ENCODE measurements around the gene MUCL3.
"Not testable (repeated sequence)": the region's sequence is repeated elsewhere in the genome, so short reads cannot be mapped to it uniquely, and the experiment has no call there.

Gene MUCL3

DNA sequence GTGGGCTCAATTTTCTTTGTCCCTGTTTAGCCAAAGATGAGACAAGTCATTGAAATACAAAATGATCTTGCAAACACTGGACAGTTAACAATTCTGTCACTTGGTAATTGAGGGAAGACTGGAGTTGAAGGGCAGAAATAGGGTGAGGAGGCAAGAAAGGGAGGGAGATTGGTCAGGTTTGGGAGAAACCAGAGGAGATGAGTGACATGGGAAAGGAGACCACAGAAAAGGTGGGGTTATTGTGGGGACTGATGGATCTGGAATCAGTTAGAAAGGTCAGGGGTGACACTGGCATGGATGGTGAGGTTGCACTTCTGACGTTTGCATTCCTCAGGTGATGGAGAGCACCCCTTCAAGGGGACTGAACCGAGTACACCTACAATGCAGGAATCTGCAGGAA is 32.1 kb upstream of the MUCL3 start:
- no peak for DNase-seq (ENCODE audit: low read depth in 1 of 2, low spot score in 1 of 2)

DNA sequence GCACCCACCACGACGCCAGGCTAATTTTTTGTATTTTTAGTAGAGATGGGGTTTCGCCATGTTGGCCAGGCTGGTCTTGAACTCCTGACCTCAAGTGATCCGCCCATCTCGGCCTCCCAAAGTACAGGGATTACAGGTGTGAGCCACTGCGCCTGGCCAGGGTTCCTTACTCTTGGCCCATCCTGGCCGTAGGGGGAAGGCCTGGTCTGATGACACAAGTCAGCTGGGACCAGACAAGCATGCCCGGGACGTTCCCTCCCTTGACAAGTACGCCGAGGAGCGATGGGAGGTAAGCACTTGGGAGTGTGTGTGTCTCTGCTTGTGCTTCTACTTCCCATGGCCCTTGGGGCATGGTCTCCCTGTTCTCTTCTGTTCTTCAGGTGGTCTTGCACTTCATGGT is 30.3 kb upstream of the MUCL3 start:
- not testable (repeated sequence) for DNase-seq (ENCODE audit: low read depth in 1 of 2, low spot score in 1 of 2)

DNA sequence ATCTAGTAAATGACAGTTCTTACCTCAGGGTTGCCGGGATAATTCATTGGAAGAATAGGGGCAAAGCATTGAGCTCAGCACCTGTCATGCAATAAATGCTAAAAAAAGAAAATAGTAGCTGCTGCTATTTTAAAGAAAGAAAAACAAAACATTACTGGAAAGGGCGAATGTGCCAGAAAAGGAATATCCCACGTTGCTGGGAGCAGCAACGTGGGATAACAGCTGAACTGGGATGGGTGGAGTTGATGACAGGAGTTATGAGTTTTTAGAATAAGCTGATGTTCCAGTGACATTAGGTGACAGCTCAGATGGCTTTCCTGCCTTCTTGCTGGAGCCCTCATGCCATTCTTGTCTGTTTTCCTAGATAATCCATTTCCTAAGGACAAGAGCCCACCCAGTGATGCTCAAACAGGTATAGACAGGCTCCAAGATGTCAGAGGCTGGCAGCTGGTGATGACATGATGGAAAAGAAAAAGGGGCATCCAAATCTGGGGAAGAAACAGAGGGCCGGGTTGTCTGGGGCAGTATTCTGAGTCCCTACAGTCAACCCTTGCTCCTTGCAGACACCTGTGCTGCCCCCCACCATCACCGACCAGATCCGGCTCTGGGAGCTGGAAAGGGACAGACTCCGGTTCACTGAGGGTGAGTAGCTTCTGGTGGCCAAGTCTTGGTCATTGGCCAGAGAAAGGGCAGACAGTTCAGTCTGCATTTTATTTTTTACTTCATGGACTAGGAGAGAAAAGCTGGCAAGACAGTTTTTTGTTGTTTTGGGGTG is 27.8 kb upstream of the MUCL3 start:
- DNase-seq (ENCODE audit: low read depth in 1 of 2, low spot score in 1 of 2) = no peak

DNA sequence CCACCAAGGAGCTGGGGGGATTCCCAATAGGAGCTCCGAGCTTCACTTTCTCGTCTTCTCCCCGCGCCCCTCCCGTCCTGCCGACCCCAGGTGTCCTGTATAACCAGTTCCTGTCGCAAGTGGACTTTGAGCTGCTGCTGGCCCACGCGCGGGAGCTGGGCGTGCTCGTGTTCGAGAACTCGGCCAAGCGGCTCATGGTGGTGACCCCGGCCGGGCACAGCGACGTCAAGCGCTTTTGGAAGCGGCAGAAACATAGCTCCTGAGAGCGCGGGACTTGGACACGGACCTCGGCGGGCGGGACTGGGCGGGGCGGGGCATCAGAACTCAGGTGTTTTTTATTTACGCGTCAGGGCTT is 27.1 kb upstream of the MUCL3 start:
- DNase-seq (ENCODE audit: low read depth in 1 of 2, low spot score in 1 of 2) = no peak

DNA sequence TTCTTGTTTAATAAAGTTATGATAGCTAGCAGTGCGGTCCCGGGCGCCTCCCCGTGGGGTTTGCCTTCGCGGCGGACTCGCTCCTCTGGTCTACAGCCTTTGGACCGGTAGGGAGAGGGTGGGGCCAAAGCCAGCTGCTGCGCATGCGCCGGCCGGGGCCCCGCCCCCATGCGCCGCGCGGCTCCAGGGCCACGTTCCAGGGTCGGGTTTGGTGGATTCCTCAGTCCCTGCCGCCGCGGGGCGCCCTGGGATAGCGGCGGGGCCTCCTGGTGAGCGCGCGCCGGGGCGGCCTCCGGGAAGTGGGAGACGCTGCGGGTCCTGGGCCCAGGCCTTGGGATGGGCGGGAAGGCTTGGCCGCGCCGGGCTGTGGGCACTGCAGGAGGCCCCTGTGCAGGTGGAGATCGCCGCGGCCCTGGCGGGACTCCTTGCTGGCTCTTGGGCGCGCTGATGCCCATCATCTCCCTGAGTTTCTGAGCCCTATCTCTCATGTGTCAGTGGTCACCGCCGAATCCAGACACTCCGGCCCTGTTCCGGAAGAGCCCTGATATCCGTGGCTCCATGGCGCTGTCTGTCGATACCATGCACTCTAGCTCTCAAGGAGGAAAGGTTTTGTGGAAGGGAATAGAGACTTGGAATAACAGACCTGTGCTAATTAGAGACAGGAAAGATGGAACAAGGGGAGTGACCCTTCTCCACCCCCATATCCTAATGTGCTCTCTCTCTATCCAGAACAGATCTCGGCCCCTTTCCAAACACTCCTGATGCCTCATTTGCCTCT is 26.5 kb upstream of the MUCL3 start, which contains the start of gene VARS2:
TSS of gene VARS2 (plus strand) at position 163 of the 778 bp plus-strand sequence. CDS start at position 762, 599 bp downstream.
- DNase-seq (ENCODE audit: low read depth in 1 of 2, low spot score in 1 of 2) = peak; percentile 62 to 85

DNA sequence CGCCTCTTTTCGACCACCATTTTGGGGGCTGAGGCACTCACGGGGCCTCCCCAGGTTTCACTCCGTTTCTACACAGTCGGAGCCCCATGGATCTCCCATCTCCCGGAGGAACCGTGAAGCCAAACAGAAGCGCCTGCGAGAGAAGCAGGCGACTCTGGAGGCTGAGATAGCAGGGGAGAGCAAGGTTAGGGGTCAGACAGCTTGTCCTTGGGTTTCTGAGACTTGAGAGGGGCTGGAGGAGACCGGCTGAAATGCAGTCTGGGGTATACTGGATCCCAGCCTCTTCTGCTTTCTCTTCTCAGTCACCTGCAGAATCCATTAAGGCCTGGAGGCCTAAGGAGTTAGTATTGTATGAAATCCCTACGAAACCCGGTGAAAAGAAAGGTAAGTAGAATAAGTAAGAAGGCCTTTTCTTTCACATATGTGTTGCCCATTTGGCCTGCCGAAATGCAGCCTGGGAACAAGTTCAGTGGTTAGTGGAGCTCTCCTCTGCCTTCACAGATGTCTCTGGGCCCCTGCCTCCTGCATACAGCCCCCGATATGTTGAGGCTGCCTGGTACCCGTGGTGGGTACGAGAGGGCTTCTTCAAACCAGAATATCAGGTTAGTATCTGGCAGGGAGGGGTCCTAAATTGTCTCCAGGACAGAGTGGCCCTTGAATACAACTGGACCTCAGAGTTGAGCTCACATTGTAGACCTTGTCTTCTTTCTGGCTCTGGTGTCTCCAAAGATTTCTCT is 25.8 kb upstream of the MUCL3 start:
- DNase-seq (ENCODE audit: low read depth in 1 of 2, low spot score in 1 of 2) = no peak

DNA sequence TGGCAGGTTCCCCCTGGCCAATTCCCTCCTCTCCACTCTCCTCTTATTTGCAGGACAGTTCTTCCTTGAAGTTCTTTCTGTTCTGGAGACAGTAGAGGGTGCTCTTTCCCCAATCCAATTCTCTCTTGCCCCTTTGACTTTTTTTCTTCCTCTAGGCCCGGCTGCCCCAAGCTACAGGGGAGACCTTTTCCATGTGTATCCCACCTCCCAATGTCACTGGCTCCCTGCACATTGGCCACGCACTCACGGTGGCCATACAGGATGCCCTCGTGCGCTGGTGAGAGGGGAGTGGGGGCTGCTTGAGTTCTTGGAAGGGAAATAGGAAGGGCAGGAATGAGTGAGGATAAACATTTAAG is 25.2 kb upstream of the MUCL3 start:
- DNase-seq (ENCODE audit: low read depth in 1 of 2, low spot score in 1 of 2) = no peak

DNA sequence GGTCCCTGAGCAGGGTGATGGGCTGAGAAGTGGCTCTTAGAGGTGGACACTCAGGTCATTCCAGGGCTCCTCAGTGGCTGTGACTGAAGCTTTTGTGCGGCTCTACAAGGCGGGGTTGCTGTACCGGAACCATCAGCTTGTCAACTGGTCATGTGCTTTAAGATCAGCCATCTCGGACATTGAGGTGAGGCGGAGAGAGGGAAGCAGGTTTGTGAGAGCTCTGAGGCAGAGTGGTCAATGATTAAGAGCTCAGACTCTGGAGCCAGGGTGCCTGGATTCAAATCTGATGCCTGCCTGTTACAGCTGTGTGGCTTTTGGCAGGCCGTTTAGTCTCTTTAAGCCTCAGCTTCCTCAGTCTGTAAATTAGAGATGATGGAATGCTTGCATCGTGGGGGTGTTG is 23.7 kb upstream of the MUCL3 start:
- no peak for DNase-seq (ENCODE audit: low read depth in 1 of 2, low spot score in 1 of 2)

DNA sequence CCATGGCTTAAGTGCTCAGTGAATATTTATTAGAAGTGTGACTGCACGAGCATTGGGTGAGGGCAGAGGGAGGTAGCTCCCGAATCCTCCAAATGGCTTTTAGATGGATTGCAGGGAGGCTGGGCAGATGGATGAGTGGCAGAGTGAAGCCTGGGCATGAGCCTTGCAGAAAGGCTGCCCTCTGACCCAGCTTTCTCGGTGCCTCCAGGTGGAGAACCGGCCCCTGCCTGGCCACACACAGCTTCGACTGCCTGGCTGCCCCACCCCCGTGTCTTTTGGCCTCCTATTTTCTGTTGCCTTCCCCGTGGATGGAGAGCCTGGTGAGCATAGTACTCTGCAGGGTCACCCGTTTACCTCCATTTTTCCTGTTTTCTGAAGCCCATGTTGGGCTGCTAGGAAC is 23.3 kb upstream of the MUCL3 start:
- no peak for DNase-seq (ENCODE audit: low read depth in 1 of 2, low spot score in 1 of 2)

DNA sequence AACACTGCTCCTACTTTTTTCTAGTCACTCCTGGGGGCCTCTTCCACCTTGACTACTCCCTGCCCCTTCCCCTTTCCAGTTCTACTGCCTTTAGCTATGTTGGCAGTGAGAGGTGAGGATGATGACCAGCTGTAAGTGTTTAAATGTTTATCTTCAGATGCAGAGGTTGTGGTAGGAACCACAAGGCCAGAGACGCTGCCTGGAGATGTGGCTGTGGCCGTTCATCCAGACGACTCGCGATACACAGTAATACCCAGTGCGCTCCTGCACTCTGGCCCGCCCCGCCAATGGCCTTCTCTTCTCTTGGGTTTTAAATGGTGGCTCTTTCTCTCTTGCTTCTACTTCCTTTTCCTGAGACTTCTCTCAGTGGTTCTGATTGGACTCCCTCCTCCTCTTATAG is 22.1 kb upstream of the MUCL3 start:
- no peak for DNase-seq (ENCODE audit: low read depth in 1 of 2, low spot score in 1 of 2)

DNA sequence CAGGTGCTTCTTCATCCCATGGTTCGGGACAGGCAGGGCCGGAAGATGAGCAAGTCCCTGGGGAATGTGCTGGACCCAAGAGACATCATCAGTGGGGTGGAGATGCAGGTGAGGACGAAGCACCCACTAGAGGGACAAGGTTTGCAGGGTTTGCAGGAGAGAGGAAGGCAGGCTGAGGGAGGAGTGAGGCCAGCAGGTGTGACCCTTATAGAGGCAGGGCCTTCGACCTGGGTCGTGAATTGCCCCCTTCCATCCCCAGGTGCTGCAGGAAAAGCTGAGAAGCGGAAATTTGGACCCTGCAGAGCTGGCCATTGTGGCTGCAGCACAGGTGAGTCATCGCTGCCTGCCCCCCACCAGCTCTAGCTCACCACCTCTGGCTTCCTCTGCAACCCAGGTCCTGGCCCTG is 18.3 kb upstream of the MUCL3 start:
- DNase-seq (ENCODE audit: low read depth in 1 of 2, low spot score in 1 of 2) = no peak

DNA sequence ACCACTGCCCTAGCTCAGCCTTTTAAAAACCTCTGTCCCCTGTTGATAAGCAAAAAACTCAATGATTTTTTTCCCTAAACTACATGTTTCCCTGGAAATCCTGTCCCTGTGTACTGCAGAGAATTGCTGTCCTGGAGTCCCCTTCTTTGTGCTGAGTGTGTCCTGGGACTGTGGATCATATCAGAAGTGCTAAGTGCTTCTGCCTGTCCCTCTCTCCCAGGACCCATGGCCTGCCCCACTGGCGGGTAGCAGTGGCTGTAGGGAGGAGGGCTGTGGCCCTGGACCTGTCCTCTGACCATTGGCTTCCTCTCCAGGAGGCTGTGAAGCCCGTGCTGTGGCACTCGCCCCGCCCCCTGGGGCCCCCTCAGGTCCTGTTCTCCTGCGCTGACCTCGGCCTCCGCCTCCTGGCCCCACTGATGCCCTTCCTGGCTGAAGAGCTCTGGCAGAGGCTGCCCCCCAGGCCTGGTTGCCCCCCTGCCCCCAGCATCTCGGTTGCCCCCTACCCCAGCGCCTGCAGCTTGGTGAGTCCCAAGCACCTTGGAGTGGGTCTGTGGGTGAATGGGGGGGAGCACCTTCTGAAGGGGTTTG is 16.6 kb upstream of the MUCL3 start:
- DNase-seq (ENCODE audit: low read depth in 1 of 2, low spot score in 1 of 2) = not testable (repeated sequence)

DNA sequence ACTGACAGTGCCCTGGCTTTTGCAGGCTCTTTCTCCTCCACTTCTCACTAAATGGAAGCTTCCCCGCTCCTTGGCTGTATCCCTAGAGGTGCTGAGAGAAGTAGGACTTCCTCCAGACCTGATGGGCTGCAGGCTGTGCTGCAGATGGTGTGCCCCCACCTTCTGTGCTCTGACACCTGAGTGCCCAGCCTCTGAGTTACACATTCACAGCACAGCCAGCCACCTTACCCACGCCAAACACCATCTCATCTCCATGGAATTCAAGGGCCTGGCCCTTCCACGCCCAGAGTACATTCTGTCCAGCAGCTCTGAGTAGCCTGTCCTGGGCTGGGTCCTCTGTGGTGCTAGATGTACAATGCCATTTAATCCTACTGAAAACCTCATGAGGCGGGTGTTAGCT is 14.1 kb upstream of the MUCL3 start:
- DNase-seq (ENCODE audit: low read depth in 1 of 2, low spot score in 1 of 2) = no peak

DNA sequence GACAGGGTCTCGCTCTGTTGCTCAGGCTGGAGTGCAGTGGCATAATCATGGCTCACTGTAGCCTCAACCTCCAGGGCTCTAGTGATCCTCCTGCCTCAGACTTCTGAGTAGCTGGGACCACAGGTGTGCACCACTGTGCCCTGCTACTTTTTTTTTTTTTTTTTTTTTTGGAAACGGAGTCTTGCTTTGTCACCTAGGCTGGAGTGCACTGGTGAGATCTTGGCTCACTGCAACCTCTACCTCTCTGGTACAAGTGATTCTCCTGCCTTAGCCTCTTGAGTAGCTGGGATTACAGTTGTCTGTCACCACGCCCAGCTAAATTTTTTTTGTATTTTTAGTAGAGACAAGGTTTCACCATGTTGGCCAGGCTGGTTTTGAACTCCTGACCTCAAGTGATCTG is 13.7 kb upstream of the MUCL3 start:
- DNase-seq (ENCODE audit: low read depth in 1 of 2, low spot score in 1 of 2) = not testable (repeated sequence)

DNA sequence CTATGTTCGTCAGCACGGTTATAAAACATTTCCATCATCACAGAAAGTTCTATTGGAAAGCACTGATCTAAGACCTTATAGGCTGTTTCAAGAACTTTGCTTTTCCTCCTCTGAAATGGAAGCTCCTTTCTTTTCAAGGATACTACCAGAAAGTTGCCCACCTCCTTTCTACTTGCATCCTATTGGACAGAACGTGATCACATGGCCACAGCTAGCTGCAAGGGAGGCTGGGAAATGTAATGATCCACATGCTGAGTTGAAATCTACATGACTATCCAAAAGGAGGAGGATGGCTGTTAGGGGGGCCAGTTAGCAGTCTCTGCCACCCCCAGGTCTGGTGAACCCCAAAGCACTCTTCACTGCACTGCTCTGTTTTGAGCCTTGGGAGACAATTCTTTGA is 12.1 kb upstream of the MUCL3 start:
- no peak for DNase-seq (ENCODE audit: low read depth in 1 of 2, low spot score in 1 of 2)

DNA sequence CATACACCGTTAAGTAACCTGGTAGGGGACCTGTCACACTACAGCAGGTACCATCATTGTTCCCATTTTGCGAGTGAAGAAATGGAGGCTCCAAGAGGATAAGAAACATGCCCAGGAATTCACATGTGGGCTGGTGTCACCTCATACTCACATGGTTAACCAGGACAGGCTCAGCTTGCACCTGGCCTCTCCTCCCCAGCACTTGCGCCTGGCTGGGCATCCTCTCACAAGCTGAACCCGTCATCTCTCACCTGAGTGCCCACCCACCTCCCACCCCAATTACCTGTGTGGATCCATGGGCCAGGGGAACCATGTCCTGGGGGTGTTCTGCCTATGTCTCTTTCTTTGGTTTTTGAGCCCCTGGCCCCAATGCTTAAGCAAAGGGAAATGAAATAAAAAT is 10.3 kb upstream of the MUCL3 start:
- no peak for DNase-seq (ENCODE audit: low read depth in 1 of 2, low spot score in 1 of 2)

DNA sequence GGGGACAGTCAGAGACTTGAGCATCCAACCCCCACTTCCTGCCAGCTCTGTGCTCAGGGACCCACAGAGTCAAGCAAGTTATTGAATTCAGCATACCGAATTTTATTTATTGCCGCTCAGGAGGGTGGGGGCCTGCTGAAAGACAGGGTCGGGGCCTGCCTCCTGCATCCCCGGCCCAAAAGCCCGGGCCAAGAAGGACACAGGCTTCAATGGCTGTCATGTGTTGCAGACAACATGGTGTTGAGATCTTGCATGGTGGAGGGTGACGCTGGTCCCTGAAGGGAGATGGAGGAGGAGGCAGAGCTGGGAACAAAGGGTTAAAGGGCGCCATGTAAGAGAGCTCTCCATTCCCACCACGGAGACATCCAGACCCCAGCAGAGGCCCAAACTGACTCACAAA is 9.5 kb upstream of the MUCL3 start:
- DNase-seq (ENCODE audit: low read depth in 1 of 2, low spot score in 1 of 2) = no peak

DNA sequence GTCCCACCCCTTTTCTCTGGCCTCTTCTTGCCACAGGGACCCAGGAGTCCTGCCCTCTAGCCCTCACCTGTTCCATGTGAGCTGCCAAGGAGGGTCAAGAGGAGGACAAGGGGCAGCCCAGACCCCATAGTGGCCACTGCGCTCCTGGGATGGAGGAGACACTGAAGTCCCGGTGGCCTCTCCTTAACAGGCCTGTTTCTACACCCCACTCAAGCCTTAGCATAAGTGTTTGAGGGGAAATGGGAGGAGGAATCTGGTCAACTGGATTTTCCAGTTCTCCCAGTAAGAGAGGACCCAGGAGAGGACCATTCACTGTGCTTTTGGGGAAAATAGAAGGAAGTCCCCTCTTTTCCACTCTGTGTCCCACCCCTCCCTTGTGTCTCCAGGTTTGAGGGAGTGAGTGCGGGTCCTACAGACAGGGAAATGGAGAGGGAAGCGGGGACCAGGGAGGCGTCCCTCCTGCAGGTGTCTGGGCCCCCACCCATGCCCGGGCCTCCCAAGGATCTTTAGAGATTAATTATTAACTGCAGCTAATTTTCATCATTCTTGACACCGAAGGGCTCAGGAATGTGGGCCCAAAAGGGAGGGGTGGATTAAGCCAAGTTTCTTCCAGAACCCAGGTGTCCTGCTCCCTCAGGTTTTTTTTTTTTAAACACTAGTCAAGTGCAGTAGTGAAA is 8.7 kb upstream of the MUCL3 start, which contains the start of gene SFTA2:
TSS of gene SFTA2 (minus strand) at position 202 of the 677 bp plus-strand sequence. CDS start at position 128, 74 bp downstream.
- no peak for DNase-seq (ENCODE audit: low read depth in 1 of 2, low spot score in 1 of 2)

DNA sequence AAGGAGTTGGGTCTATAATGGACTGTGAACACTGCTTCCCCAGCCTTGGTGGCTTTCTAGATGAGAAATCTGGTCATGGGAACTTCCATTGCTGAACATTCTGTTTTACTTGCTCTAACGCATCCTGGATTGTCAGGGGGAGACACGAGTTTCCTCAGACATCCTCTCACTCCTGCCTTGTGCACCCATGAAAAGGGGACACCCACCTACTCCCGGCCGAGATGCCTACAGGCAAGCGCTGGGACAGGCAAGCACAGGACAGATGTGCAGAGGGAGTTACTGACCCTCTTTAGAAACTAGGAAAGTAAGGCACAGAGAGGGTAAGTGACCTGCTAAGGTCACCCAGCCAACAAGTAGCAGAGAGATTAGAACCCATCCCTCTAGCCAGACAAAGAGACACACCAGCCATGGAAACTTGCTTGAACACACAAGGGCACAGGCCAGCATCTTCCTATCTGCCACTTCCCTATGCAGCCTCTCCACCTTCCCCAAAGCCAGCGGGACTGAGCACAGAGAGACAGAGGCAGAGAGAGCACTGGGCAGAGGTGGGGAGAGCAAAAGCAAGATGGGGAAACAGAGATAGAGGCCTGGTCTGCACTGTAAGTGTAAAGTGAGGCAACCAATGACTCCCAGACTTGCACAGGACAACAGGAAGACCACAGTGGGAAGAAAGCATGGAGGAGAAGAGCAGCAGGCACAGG is 8.0 kb upstream of the MUCL3 start:
- no peak for DNase-seq (ENCODE audit: low read depth in 1 of 2, low spot score in 1 of 2)

DNA sequence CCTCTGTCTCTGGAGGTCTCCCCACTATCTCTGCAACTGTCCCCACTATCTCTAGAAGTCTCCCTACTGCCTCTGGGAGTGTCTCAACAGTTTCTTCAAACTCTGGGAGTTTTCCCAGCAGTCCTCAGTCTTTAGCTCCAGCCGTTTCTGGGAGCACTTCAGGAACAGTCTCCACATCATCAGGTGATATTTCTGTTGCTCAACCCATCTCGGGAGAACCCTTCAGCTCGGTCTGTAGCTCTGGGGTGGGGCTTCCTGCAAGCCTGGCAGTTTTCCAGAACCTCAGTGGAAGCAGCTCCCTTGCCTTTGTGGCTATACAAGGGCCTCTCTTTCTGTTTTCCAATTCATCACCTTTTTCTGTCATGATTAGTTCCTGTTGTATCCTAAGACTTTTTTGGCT is 5.8 kb upstream of the MUCL3 start:
- DNase-seq (ENCODE audit: low read depth in 1 of 2, low spot score in 1 of 2) = no peak

Data from activated T-helper 1 cell treated with anti-CD3 and anti-CD28 coated beads, Interleukin-2, amount 50 U/mL, for 16 hours (primary cell).